Measurements from ENCODE around the gene STUM. TPM values are rescaled to one million over a fixed set of nuclear protein-coding genes. Genes with fewer than 3 reads are reported as not detected.

The STUM gene
- total and polyA plus RNA-seq, 2 of the 8 experiments (the other 6 are each of a cell fraction or from before 2014, with no cell fraction given) = 0.76 to 1.2 TPM

GRCh38 chr1:226582966-226583365 is 34.4 kb downstream of the STUM start:
- H3K9ac ChIP-seq (replicated peaks in 1 of 4; ENCODE audit: extremely low read depth in 1 of 4, low read depth in 3 of 4, low read length in 3 of 4) = no peak overlapping the region
- no peak overlapping the region for H2BK12ac ChIP-seq (ENCODE audit: low read depth, low read length)
- H2BK5ac ChIP-seq (ENCODE audit: low read depth, low read length) = no peak overlapping the region
- POLR2A ChIA-PET (ENCODE audit: partially characterized antibody) = no interaction called here
- TF ChIP-seq BRCA1 (IDR thresholded peaks at IDR 0.05; ENCODE audit: low read depth, low read length) (no peak), SIN3A (conservative IDR thresholded peaks at IDR 0.05 in 1 of 2, IDR thresholded peaks at IDR 0.05 in 1 of 2; ENCODE audit: low read depth in 1 of 2, low read length in 2 of 2) (no peak), SUZ12 (IDR thresholded peaks at IDR 0.05; ENCODE audit: low read length) (no peak), ZNF274 (IDR thresholded peaks at IDR 0.05; ENCODE audit: borderline replicate concordance, extremely low read depth, low read length) (no peak)
- no peak overlapping the region for H3K4me2 ChIP-seq (ENCODE audit: insufficient read depth in 1 of 2, low read depth in 2 of 2, low read length in 2 of 2)
- no peak overlapping the region for H4K5ac ChIP-seq (ENCODE audit: insufficient read length, low read depth, low read length)
- no peak overlapping the region for H3K14ac ChIP-seq (ENCODE audit: insufficient read length)
- no peaks in the 10 kb centered on the region for H3K36me3 ChIP-seq (ENCODE audit: control insufficient read depth in 2 of 4, insufficient read depth in 4 of 4, low read length in 3 of 4)
- DNase-seq (ENCODE audit: low read depth in 1 of 2, low spot score in 2 of 2) (no peak), FAIRE-seq (no peak)
- no peak overlapping the region for H2AK5ac ChIP-seq (ENCODE audit: low read depth, low read length)
- H2BK15ac ChIP-seq (ENCODE audit: low read length) = no peak overlapping the region
- no peaks in the 10 kb centered on the region for H3K27me3 ChIP-seq (replicated peaks in 1 of 4; ENCODE audit: control insufficient read depth in 3 of 4, extremely low read depth in 1 of 4, insufficient read depth in 3 of 4, low read length in 3 of 4)
- no peak overlapping the region for H3K27ac ChIP-seq (ENCODE audit: low read depth, low read length)
- H3K18ac ChIP-seq (ENCODE audit: extremely low read depth, low read length) = no peak overlapping the region
- H2BK20ac ChIP-seq (ENCODE audit: low read length) = no peak overlapping the region
- no peak overlapping the region for H2AFZ ChIP-seq (ENCODE audit: low read length)
- no peak overlapping the region for H4K8ac ChIP-seq (ENCODE audit: extremely low read depth, insufficient read depth, low read length)
- 95% methylated on average over 3 of the region's 3 CpGs; no CpG with 5 or more reads in 1 of the 2 experiments for WGBS, 2 experiments (ENCODE audit: extremely low coverage in 1 of 2, insufficient coverage in 1 of 2, insufficient read length in 1 of 2, insufficient replicate concordance in 2 of 2, low coverage in 1 of 2, low lambda C conversion rate in 2 of 2, missing lambda C conversion rate in 1 of 2)
- no peaks in the 10 kb centered on the region for H3K23me2 ChIP-seq (ENCODE audit: low read depth, low read length)
- H3K4me1 ChIP-seq (replicated peaks in 1 of 4; ENCODE audit: control insufficient read depth in 3 of 4, insufficient read depth in 4 of 4, low read length in 3 of 4) = 0 out of 7 replicates have a peak, but pooled peaks cover 0 to under 1% (median 0%) of the 10 kb centered on the region in 4 experiments
- no peak overlapping the region for H3K4ac ChIP-seq (replicated peaks; ENCODE audit: insufficient read length, low read depth, low read length)
- no peak overlapping the region for H3K56ac ChIP-seq (replicated peaks; ENCODE audit: insufficient read length, low read depth, low read length)
- H3K4me3 ChIP-seq (ENCODE audit: extremely low read depth in 1 of 4, insufficient read depth in 2 of 4, low read depth in 3 of 4, low read length in 4 of 4) = no peak overlapping the region
- H4K20me1 ChIP-seq (replicated peaks in 1 of 2; ENCODE audit: control insufficient read depth in 1 of 2, insufficient read depth in 2 of 2, low read length in 2 of 2) = no peaks in the 10 kb centered on the region
- no peaks in the 10 kb centered on the region for H3K9me3 ChIP-seq (ENCODE audit: insufficient read depth in 2 of 2, low read depth in 1 of 2, low read length in 1 of 2)
- no peak overlapping the region for H4K91ac ChIP-seq (replicated peaks; ENCODE audit: insufficient read length, low read length)
- no peak overlapping the region for H2BK120ac ChIP-seq (replicated peaks; ENCODE audit: low read depth, low read length)
- H3K23ac ChIP-seq (ENCODE audit: insufficient read length) = no peak overlapping the region
- CTCF ChIA-PET (ENCODE audit: partially characterized antibody) = interaction anchor here (1.0 to 4.6 kb wide), 5 partner anchors 14 to 63 kb away, joined by 3 to 27 read pairs (median 3); no protein-coding TSS in a partner anchor
- no peaks in the 10 kb centered on the region for H3K79me1 ChIP-seq (ENCODE audit: low read depth, low read length)
- H3K79me2 ChIP-seq (ENCODE audit: control insufficient read depth in 1 of 2, insufficient read depth in 2 of 2, low read length in 2 of 2) = no peaks in the 10 kb centered on the region

Measured in H1 (cell line).